Central memory CD8-positive, alpha-beta T cell (primary cell): ENCODE data around the gene CYBRD1.
A peak's percentile ranks its signal among the peaks of the same experiment; 100 is the strongest.
"Not testable (repeated sequence)": the region's sequence is repeated elsewhere in the genome, so short reads cannot be mapped to it uniquely, and the experiment has no call there.

Experiments
- ATAC-seq: fragments of 150-1000 bp; cut with Tn5 transposase; replicated peaks from 2 replicates; pipeline ENCODE4 v1.10.0; 2022; ENCODE audit warnings: mild to moderate bottlenecking, moderate FRiP score, moderate number of reproducible peaks; ENCODE audit not compliant: poor library complexity, severe bottlenecking; ENCODE audit errors: extremely low read depth
- DNase-seq, 2 donors: peaks; one replicate each; pipeline ENCODE4 v3.0.0; 2021; ENCODE audit warnings: low spot score in 2 of 2
- H3K27ac Mint-ChIP-seq: one replicate; pipeline ENCODE4 v1.8.0; 2022; ENCODE audit warnings: low read depth, mild to moderate bottlenecking, moderate library complexity, mixed read lengths
- H3K27me3 Mint-ChIP-seq: one replicate; pipeline ENCODE4 v1.8.0; 2022; ENCODE audit warnings: mixed read lengths
- H3K36me3 Mint-ChIP-seq: one replicate; pipeline ENCODE4 v1.8.0; 2022; ENCODE audit warnings: mild to moderate bottlenecking, moderate library complexity, mixed read lengths; ENCODE audit not compliant: insufficient read depth
- H3K4me1 Mint-ChIP-seq: one replicate; pipeline ENCODE4 v1.8.0; 2022; ENCODE audit warnings: mixed read lengths
- H3K4me3 Mint-ChIP-seq: one replicate; pipeline ENCODE4 v1.8.0; 2022; ENCODE audit warnings: mild to moderate bottlenecking, moderate library complexity, mixed read lengths
- H3K9me3 Mint-ChIP-seq: one replicate; pipeline ENCODE4 v1.8.0; 2022; ENCODE audit warnings: mixed read lengths

Gene CYBRD1

GRCh38 chr2:171492664-171493063, 29.6 kb upstream of the CYBRD1 start:
- Mint-ChIP-seq H3K27me3 (no peaks in the 10 kb centered on the region), H3K4me1 (no peaks in the 10 kb centered on the region), H3K4me3 (no peak overlapping the region), H3K9me3 (no peaks in the 10 kb centered on the region), H3K27ac (no peak overlapping the region), H3K36me3 (peaks cover 4% of the 10 kb centered on the region)
- DNase-seq = no peak
- no peak for ATAC-seq

- not testable (repeated sequence) for H3K4me1 Mint-ChIP-seq, H3K36me3 Mint-ChIP-seq, H3K4me3 Mint-ChIP-seq, ATAC-seq, H3K27ac Mint-ChIP-seq, H3K27me3 Mint-ChIP-seq, H3K9me3 Mint-ChIP-seq, DNase-seq
Measured at GRCh38 chr2:171497664-171498063, 24.6 kb upstream of the CYBRD1 start.

DNA sequence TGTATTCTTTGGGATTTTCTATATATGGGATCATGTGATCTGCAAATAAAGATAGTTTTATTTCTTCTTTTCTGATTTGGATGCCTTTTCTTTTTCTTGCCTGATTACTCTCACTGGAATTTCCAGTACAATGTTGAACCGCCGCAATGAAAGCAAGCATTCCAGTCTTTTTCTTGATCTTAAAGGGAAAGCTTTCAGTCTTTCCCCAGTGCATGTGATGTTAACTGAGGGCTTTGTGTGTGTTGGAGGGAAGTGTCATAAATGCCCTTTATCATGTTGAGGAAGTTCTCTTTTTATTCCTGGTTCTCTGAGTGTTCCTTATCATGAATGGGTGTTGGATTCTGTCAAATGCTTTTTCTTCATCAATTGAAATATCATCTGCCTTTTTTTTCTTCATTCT, 16.9 kb upstream of the CYBRD1 start:
- ATAC-seq (no peak), DNase-seq (no peak)
- no peak overlapping the region for H3K4me3 Mint-ChIP-seq
- H3K9me3 Mint-ChIP-seq = no peaks in the 10 kb centered on the region
- H3K36me3 Mint-ChIP-seq = no peaks in the 10 kb centered on the region
- peaks cover 6% of the 10 kb centered on the region for H3K4me1 Mint-ChIP-seq
- H3K27ac Mint-ChIP-seq = no peak overlapping the region
- H3K27me3 Mint-ChIP-seq = no peaks in the 10 kb centered on the region

- Mint-ChIP-seq H3K36me3 (no peaks in the 10 kb centered on the region), H3K4me1 (peaks cover 6% of the 10 kb centered on the region), H3K27me3 (no peaks in the 10 kb centered on the region), H3K4me3 (peak overlapping the region; percentile 4), H3K9me3 (no peaks in the 10 kb centered on the region), H3K27ac (no peak overlapping the region)
- ATAC-seq = no peak
- DNase-seq = no peak
Measured at GRCh38 chr2:171509945-171510731, 12.1 kb upstream of the CYBRD1 start.

- ATAC-seq (no peak), DNase-seq (no peak)
- no peaks in the 10 kb centered on the region for H3K36me3 Mint-ChIP-seq
- H3K9me3 Mint-ChIP-seq = no peaks in the 10 kb centered on the region
- H3K27ac Mint-ChIP-seq = no peak overlapping the region
- H3K27me3 Mint-ChIP-seq = no peaks in the 10 kb centered on the region
- H3K4me1 Mint-ChIP-seq = peaks cover 6% of the 10 kb centered on the region
- no peak overlapping the region for H3K4me3 Mint-ChIP-seq
Measured at GRCh38 chr2:171512014-171512413, 10.3 kb upstream of the CYBRD1 start.

- ATAC-seq (no peak), DNase-seq (no peak)
- H3K4me3 Mint-ChIP-seq = no peak overlapping the region
- no peaks in the 10 kb centered on the region for H3K9me3 Mint-ChIP-seq
- no peaks in the 10 kb centered on the region for H3K36me3 Mint-ChIP-seq
- peaks cover 6% of the 10 kb centered on the region for H3K4me1 Mint-ChIP-seq
- no peaks in the 10 kb centered on the region for H3K27me3 Mint-ChIP-seq
- no peak overlapping the region for H3K27ac Mint-ChIP-seq
Measured at GRCh38 chr2:171512683-171513195, 9.5 kb upstream of the CYBRD1 start.

- Mint-ChIP-seq H3K4me3 (no peak overlapping the region), H3K4me1 (peaks cover 6% of the 10 kb centered on the region), H3K36me3 (no peaks in the 10 kb centered on the region), H3K27ac (no peak overlapping the region), H3K9me3 (no peaks in the 10 kb centered on the region), H3K27me3 (peaks cover 4% of the 10 kb centered on the region)
- DNase-seq = no peak
- ATAC-seq = no peak
Measured at GRCh38 chr2:171513719-171514160, 8.5 kb upstream of the CYBRD1 start.

DNA sequence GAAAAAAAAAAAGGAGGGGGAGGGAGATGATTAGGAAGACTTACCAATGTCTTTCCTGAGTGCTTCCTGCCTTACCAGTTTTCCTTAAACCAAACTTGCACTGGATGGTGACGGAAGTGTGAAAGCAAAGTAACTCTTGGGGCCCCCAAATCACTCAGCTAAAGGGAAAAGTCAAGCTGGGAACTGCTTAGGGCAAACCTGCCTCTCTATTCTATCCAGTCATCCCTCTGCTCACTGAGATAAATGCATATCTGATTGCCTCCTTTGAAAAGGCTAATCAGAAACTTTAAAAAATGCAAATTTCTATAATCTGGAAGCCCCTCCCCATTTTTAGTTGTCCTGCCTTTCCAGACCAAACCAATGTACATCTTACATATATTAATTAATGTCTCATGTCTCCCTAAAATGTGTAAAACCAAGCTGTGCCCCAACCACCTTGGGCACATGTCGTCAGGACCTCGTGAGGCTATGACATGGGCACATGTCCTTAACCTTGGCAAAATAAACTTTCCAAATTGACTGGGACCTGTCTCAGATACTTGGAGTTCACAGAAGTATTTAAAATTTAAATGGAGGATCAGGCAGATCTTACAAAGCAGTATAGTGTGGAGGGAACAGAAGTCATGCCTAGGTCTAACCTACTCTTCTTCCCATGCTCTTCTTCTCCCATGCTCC, 7.2 kb upstream of the CYBRD1 start:
- no peak for ATAC-seq
- H3K36me3 Mint-ChIP-seq = no peaks in the 10 kb centered on the region
- DNase-seq = no peak
- H3K27ac Mint-ChIP-seq = no peak overlapping the region
- H3K4me3 Mint-ChIP-seq = no peak overlapping the region
- H3K9me3 Mint-ChIP-seq = no peaks in the 10 kb centered on the region
- peaks cover under 1% of the 10 kb centered on the region for H3K4me1 Mint-ChIP-seq
- peaks cover 17% of the 10 kb centered on the region for H3K27me3 Mint-ChIP-seq

GRCh38 chr2:171515672-171516298, 6.5 kb upstream of the CYBRD1 start:
- Mint-ChIP-seq H3K4me3 (no peak overlapping the region), H3K36me3 (no peaks in the 10 kb centered on the region), H3K27me3 (peaks cover 24% of the 10 kb centered on the region), H3K27ac (no peak overlapping the region), H3K9me3 (no peaks in the 10 kb centered on the region), H3K4me1 (no peaks in the 10 kb centered on the region)
- DNase-seq (no peak), ATAC-seq (no peak)

DNA sequence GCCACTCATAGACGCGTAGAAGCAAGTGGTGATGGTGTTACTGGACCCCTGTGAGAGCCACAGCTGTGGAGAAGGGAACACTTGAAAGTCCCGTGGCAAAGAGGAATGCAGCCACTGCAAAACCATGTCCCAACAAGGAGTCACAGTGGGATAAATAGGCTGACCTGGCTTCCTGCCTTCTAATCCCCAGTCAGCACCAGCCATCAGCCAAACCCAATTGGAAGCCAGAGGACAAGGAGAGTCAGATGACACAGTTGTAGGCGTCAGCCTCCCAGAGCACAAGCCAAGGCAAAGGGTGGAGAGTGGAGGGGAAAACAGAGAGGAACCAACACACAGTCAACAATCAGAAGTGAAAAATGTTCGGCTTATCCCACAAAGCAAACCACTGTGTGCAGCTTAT, 5.5 kb upstream of the CYBRD1 start:
- no peak for ATAC-seq
- Mint-ChIP-seq H3K27me3 (peaks cover 34% of the 10 kb centered on the region), H3K4me3 (no peak overlapping the region), H3K36me3 (no peaks in the 10 kb centered on the region), H3K27ac (no peak overlapping the region), H3K9me3 (no peaks in the 10 kb centered on the region), H3K4me1 (peaks cover 2% of the 10 kb centered on the region)
- no peak for DNase-seq

GRCh38 chr2:171520471-171520870, 1.8 kb upstream of the CYBRD1 start:
- peaks cover 6% of the 10 kb centered on the region for H3K4me1 Mint-ChIP-seq
- ATAC-seq (no peak), DNase-seq (no peak)
- no peak overlapping the region for H3K4me3 Mint-ChIP-seq
- H3K9me3 Mint-ChIP-seq = no peaks in the 10 kb centered on the region
- peaks cover 59% of the 10 kb centered on the region for H3K27me3 Mint-ChIP-seq
- no peak overlapping the region for H3K27ac Mint-ChIP-seq
- H3K36me3 Mint-ChIP-seq = no peaks in the 10 kb centered on the region

DNA sequence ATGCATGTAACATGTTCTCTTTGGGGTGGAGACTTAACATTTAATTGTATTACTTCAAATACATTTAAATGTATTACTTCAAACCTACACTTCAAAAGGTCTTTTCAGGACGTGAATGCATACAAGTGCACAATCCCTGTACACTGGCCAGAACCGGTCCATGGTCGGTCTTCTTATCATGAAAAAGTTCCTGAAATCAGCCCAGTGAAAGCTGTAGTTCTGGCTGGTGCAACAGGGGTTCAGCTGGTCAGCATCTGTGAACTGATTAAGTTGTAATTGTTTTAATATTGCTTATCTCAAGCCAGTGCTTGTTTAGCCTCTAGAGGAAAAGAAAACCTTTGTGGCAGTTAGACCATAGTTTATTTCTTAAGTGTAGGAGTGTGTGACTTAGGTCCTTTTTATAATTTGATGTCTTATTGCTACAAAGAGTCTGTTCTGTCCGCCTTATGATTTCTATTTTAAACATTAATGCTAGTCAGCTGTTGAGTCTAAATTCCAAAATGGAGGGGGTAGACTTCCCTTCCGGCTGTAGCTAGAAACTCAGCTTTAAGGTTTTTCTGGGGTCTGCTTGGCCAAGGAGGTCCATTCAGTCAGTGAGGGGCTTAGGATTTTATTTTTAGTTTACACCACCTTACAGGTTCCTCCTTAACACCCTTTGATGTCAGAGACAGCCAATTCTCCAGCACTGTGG, 768 bp upstream of the CYBRD1 start:
- H3K27ac Mint-ChIP-seq = no peak overlapping the region
- H3K9me3 Mint-ChIP-seq = no peaks in the 10 kb centered on the region
- no peaks in the 10 kb centered on the region for H3K36me3 Mint-ChIP-seq
- DNase-seq (no peak), ATAC-seq (no peak)
- peaks cover 6% of the 10 kb centered on the region for H3K4me1 Mint-ChIP-seq
- H3K27me3 Mint-ChIP-seq = peaks cover 62% of the 10 kb centered on the region
- peak overlapping the region; percentile 71 for H3K4me3 Mint-ChIP-seq
